LNCAP (cell line): ENCODE measurements around the gene NBAS.

ENCODE experiments used
- TF ChIP-seq, protein P1 (sequence below): fragments of 450-650 bp; IDR thresholded peaks from 2 replicates; pipeline ENCODE4 v1.5.1; 2017; ENCODE audit warnings: mild to moderate bottlenecking

Gene NBAS

GRCh38 chr2:15133461-15133860, 427.7 kb downstream of the NBAS start:
- TF ChIP-seq, protein P1, sequence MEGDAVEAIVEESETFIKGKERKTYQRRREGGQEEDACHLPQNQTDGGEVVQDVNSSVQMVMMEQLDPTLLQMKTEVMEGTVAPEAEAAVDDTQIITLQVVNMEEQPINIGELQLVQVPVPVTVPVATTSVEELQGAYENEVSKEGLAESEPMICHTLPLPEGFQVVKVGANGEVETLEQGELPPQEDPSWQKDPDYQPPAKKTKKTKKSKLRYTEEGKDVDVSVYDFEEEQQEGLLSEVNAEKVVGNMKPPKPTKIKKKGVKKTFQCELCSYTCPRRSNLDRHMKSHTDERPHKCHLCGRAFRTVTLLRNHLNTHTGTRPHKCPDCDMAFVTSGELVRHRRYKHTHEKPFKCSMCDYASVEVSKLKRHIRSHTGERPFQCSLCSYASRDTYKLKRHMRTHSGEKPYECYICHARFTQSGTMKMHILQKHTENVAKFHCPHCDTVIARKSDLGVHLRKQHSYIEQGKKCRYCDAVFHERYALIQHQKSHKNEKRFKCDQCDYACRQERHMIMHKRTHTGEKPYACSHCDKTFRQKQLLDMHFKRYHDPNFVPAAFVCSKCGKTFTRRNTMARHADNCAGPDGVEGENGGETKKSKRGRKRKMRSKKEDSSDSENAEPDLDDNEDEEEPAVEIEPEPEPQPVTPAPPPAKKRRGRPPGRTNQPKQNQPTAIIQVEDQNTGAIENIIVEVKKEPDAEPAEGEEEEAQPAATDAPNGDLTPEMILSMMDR = no peak

DNA sequence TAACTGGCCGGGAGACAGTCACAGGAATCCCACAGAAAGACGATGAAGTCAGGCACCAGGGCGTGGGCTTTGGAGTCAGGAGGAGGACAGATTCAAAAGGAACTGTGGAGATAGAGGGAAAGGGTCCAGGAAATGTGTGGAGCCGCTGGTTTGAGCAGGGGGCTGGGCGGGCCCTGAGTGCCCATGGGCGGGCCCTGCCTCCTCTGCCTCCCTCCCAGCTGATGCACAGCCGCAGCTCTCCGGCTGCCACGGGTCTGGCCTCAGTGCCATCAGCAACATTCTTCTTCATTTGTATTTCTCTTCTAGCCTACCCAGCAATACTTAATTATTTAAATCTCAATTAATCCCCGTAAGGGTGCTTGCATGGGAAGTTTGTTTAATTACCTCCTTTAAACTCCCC, 432.3 kb downstream of the NBAS start:
- TF ChIP-seq, protein P1 = no peak

GRCh38 chr2:15127876-15128275, 433.3 kb downstream of the NBAS start:
- TF ChIP-seq, protein P1 = no peak

- TF ChIP-seq, protein P1 = no peak
Observed at GRCh38 chr2:15127301-15127700, 433.8 kb downstream of the NBAS start.

DNA sequence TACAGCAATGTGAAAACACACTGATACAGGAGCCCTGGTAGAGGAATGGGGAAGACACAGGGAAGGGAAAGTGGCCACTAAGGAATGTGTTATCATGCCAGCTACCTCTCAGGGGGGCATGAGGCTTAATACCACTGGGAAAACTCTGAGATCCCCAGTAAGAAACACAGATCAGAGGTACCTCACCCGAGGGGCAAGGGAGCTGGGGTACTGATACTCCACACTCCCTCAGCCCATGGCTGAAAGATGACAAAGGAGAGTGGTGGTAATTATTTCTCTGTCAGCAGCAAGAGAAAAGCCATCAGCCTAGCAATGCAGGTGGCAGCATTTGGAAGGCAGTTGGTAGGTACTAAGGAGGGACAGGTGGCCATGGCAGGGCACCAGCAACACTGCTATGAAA, 434.8 kb downstream of the NBAS start:
- TF ChIP-seq, protein P1 = no peak

- TF ChIP-seq, protein P1 = no peak
Observed at GRCh38 chr2:15122915-15123314, 438.2 kb downstream of the NBAS start.

GRCh38 chr2:15120631-15121030, 440.5 kb downstream of the NBAS start:
- TF ChIP-seq, protein P1 = no peak

DNA sequence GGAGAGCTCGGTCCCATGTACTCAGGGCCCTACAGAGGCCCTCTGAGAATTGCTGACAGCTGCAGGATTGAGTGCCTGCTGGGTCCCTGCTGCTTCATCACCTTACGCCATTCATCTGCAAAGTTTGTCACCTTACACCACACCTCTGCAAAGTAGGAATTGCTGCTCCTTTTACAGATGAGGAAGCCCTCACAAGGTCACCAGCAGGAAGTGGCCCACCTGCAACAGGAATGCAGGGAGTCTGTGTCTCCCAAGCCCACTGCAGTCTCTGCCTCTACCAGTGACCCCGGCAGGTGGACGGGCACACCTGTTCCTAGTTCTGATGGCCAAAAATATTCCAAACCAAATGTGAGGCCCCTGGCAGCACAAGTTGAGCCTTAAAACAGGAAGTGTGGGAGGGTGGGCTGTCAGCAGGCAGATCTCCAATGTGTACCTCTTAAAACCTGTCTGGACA, 441.4 kb downstream of the NBAS start:
- TF ChIP-seq, protein P1 = no peak
